Central memory CD8-positive, alpha-beta T cell (primary cell): ENCODE results near the gene BTC.
"Not testable (repeated sequence)": the region's sequence is repeated elsewhere in the genome, so short reads cannot be mapped to it uniquely, and the experiment has no call there.

Experiments used
- ATAC-seq: fragments of 150-1000 bp; cut with Tn5 transposase; replicated peaks from 2 replicates; pipeline ENCODE4 v1.10.0; 2022; ENCODE audit warnings: mild to moderate bottlenecking, moderate FRiP score, moderate number of reproducible peaks; ENCODE audit not compliant: poor library complexity, severe bottlenecking; ENCODE audit errors: extremely low read depth
- DNase-seq, 2 donors: peaks; one replicate each; pipeline ENCODE4 v3.0.0; 2021; ENCODE audit warnings: low spot score in 2 of 2
- H3K27ac Mint-ChIP-seq: one replicate; pipeline ENCODE4 v1.8.0; 2022; ENCODE audit warnings: low read depth, mild to moderate bottlenecking, moderate library complexity, mixed read lengths
- H3K27me3 Mint-ChIP-seq: one replicate; pipeline ENCODE4 v1.8.0; 2022; ENCODE audit warnings: mixed read lengths
- H3K36me3 Mint-ChIP-seq: one replicate; pipeline ENCODE4 v1.8.0; 2022; ENCODE audit warnings: mild to moderate bottlenecking, moderate library complexity, mixed read lengths; ENCODE audit not compliant: insufficient read depth
- H3K4me1 Mint-ChIP-seq: one replicate; pipeline ENCODE4 v1.8.0; 2022; ENCODE audit warnings: mixed read lengths
- H3K4me3 Mint-ChIP-seq: one replicate; pipeline ENCODE4 v1.8.0; 2022; ENCODE audit warnings: mild to moderate bottlenecking, moderate library complexity, mixed read lengths
- H3K9me3 Mint-ChIP-seq: one replicate; pipeline ENCODE4 v1.8.0; 2022; ENCODE audit warnings: mixed read lengths

Gene BTC, protein sequence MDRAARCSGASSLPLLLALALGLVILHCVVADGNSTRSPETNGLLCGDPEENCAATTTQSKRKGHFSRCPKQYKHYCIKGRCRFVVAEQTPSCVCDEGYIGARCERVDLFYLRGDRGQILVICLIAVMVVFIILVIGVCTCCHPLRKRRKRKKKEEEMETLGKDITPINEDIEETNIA

DNA sequence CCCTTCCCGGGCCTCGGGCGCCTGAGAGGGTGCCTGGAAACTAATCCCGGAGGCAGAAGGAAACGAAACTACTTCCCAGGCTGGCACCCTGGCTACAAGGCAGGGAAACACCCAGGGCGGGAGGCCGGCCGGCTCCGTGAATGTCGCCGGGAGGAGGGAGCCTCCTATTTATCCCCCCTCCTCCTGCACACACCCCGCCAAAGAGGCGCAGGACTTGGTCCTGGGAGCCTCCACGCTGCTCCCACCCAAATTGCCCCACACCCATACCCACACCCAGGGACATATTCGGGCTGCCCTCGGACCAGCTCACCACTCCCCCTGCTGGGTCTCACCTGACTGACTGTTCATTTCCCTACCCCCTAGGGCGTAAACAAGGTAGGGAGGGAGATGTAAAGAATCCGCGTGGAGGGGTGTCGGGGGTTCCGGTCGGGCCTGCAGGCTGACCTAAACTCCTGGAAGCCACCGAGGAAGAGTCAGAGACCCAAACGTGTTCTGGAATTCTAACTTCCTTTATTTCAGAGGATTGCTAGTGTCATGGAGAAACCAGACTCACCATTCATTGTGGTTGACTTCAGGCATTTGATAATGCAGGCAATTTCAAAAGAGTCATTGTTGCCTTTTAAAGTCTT, at the start of gene BTC:
Gene BTC, minus strand, starts transcription at position 142 of the 629 bp plus-strand sequence. CDS start 198 bp downstream, outside the sequence.
- no peak for DNase-seq
- no peak for ATAC-seq
- H3K27ac Mint-ChIP-seq, result no peak within 1 kb of the TSS
- H3K27me3 Mint-ChIP-seq, result peaks cover 57% of the 10 kb centered on the region
- H3K36me3 Mint-ChIP-seq, result no peaks in the 10 kb centered on the region
- H3K4me3 Mint-ChIP-seq, result no peak within 1 kb of the TSS
- peaks cover 4% of the 10 kb centered on the region for H3K9me3 Mint-ChIP-seq
- H3K4me1 Mint-ChIP-seq, result no peaks in the 10 kb centered on the region

DNA sequence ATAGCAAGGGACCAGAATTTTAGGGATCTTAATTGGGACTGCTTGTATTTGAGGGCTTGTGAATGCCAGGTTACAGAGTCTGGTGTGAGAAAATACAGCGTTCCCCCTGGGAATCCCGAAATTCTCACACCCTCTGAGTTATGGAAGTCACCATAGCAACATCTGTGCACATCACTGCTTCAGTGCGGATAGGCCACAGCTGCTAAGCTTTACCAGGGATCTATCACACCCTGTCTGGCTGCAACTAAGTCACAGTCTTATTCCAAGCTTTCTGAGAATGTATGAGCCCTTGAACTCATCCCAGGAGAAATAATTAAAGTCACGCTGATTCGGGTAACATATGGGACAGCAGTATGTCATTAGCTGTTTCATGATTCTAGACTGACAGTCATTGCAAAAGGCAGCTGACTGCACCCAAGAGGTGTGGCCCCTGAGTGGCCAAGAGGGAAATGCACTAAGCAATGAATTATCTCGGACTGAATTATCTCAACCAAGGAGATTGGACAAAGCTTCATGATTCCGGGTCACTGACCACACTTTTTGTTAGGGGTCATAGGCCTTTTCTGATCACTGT, 46.7 kb upstream of the BTC start:
- no peaks in the 10 kb centered on the region for H3K36me3 Mint-ChIP-seq
- H3K4me3 Mint-ChIP-seq, result no peak overlapping the region
- DNase-seq (no peak), ATAC-seq (no peak)
- H3K27ac Mint-ChIP-seq, result no peak overlapping the region
- H3K4me1 Mint-ChIP-seq, result no peaks in the 10 kb centered on the region
- no peaks in the 10 kb centered on the region for H3K27me3 Mint-ChIP-seq
- no peaks in the 10 kb centered on the region for H3K9me3 Mint-ChIP-seq

DNA sequence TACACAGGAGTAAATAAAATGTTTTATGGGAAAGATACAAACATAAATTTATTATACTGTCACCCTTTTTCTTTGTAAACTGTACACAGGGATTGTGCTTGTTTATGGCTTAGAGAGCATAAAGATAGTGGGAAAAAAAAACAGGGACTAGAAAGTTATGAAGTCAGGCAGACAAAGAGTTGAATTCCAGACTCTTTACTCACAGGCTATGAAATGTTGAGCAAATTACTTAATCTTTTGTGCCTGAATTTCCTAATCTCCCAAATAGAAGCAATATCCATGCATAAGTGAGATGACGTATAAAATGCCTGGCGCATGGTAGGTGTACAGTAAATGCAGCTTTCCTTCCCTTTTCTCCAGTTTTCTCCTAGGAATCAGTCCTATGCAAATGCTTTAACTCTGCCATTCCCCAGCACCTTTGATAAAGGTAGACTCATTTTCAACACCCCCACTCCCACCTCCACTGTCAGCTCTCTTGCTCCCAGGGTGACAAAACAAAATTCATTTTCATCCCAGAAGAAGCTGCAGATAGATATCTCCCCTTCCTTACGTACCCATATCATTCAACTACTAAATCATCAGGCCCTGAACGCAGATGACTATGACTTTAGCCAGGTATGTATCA, 44.5 kb upstream of the BTC start:
- H3K4me3 Mint-ChIP-seq, result no peak overlapping the region
- DNase-seq, result no peak
- no peaks in the 10 kb centered on the region for H3K36me3 Mint-ChIP-seq
- no peaks in the 10 kb centered on the region for H3K27me3 Mint-ChIP-seq
- ATAC-seq, result no peak
- no peaks in the 10 kb centered on the region for H3K4me1 Mint-ChIP-seq
- no peak overlapping the region for H3K27ac Mint-ChIP-seq
- no peaks in the 10 kb centered on the region for H3K9me3 Mint-ChIP-seq

DNA sequence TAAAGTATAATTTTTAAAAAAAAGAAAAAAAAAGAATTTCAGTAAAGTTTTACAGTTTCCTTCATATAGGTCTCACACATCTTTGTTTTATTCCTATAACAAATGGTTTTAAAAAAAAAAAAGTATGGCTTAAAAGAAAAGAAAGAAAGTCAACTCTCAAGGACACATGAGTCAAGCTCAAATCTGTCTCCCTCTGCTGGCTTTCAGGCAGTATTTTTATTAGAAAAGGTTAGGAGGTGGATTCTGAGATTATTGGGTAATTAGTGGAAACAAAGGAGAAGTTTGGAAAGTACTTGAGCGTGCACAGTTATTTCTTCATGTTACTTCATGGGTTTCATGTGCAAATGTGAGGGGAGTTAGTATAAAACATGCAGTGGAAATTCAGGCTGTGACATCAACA, 36.6 kb upstream of the BTC start:
- Mint-ChIP-seq H3K9me3 (peaks cover 18% of the 10 kb centered on the region), H3K27me3 (no peaks in the 10 kb centered on the region), H3K36me3 (no peaks in the 10 kb centered on the region), H3K4me1 (no peaks in the 10 kb centered on the region), H3K27ac (no peak overlapping the region), H3K4me3 (no peak overlapping the region)
- ATAC-seq (no peak), DNase-seq (no peak)

DNA sequence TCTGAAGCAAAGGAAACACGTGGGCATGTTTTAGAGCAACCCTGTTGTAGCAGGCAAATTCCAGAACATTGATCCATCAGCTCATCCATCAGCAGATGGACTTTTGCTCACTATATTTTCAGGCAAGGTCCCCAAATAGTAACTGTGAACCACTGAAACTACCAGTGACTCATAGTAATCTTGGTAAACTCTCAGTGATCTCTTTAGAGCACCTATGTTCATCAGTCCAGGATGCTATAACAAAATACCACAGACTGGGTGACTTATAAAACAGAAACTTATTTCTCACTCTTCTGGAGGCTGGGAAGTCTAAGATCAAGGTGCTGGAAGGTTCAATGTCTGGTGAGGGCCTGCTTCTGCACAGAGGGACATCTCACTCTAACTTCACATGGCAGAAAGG, 28.9 kb upstream of the BTC start:
- no peaks in the 10 kb centered on the region for H3K27me3 Mint-ChIP-seq
- H3K36me3 Mint-ChIP-seq, result no peaks in the 10 kb centered on the region
- no peaks in the 10 kb centered on the region for H3K4me1 Mint-ChIP-seq
- peaks cover 14% of the 10 kb centered on the region for H3K9me3 Mint-ChIP-seq
- no peak for ATAC-seq
- no peak for DNase-seq
- no peak overlapping the region for H3K4me3 Mint-ChIP-seq
- no peak overlapping the region for H3K27ac Mint-ChIP-seq

DNA sequence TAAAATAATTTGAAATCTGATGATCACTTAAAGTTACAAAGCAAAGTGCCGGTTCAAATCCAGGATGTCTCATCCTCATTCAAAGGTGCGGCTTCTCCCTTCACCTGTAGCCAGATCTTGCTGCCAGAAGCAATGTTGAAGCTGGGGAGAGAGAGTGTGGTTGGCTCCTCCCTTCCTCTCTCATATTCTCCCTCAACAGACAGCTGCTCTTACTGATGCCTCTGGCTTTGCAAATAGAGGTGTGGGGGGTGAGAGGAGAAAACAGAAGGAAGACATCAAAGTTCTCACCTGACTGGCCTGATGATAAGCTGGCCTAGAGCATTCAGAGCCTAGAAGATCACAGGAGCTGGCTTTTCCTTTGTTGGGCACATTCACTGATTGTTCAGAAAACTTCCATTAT, 28.3 kb upstream of the BTC start:
- ATAC-seq (no peak), DNase-seq (no peak)
- no peak overlapping the region for H3K4me3 Mint-ChIP-seq
- H3K4me1 Mint-ChIP-seq, result no peaks in the 10 kb centered on the region
- H3K27ac Mint-ChIP-seq, result no peak overlapping the region
- H3K27me3 Mint-ChIP-seq, result no peaks in the 10 kb centered on the region
- H3K36me3 Mint-ChIP-seq, result no peaks in the 10 kb centered on the region
- H3K9me3 Mint-ChIP-seq, result peaks cover 8% of the 10 kb centered on the region

DNA sequence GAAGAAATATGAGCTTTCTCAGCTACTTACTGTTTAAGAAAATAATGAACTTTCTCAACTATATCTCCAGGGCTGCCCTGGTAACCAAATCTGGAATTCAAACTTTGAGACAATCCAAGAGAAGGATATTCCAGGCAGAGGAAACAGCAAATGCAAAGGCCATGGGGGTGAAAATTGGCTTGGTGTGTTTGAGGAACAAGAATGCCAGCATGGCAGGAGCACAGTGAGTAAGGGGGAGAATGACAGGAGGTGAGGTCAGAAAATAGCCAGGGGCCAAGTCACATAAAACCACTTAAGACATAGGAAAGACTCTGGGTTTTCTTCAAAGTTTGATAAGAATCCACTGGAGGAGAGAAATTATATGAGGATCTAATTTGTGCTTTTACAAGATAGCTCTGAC, 27.2 kb upstream of the BTC start:
- DNase-seq (no peak), ATAC-seq (no peak)
- peak overlapping the region; percentile 2 for H3K27ac Mint-ChIP-seq
- H3K4me3 Mint-ChIP-seq, result no peak overlapping the region
- no peaks in the 10 kb centered on the region for H3K27me3 Mint-ChIP-seq
- no peaks in the 10 kb centered on the region for H3K4me1 Mint-ChIP-seq
- peaks cover 7% of the 10 kb centered on the region for H3K9me3 Mint-ChIP-seq
- H3K36me3 Mint-ChIP-seq, result no peaks in the 10 kb centered on the region

DNA sequence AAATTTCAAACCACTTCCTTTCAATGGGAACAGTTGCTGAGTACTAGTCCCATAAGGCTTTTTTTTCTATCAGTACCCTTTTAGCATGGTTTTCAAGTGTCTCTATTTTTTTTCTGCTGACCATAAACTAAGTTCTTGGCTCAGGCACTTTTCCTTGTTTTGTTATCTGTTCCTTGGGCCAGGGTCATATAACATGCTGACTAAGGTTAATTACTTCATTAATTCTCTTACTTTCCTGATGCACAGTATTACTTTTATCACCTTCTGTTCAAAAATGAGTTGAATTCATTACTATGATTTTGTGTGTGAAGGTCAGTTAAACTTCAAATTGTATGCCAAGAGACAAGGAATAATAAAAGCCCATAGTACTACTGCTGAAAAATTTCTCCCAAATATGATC, 19.7 kb upstream of the BTC start:
- Mint-ChIP-seq H3K36me3 (no peaks in the 10 kb centered on the region), H3K9me3 (peaks cover 12% of the 10 kb centered on the region)
- ATAC-seq, result no peak

DNA sequence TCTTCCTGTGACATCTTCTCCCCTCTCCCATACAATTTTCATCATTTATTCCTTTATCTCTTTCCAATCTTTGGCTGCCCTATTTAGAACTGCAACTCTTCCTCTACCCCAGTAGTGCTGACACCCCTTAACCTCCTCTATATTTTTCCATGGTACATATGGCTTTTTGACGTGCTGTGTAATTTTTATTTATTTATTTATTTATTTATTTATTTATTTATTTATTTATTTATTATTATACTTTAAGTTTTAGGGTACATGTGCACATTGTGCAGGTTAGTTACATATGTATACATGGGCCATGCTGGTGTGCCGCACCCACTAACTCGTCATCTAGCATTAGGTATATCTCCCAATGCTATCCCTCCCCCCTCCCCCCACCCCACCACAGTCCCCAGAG, 17.7 kb upstream of the BTC start:
- H3K4me1 Mint-ChIP-seq, DNase-seq, H3K27me3 Mint-ChIP-seq, ATAC-seq, H3K36me3 Mint-ChIP-seq, H3K27ac Mint-ChIP-seq, H3K4me3 Mint-ChIP-seq: not testable (repeated sequence)
- peaks cover 12% of the 10 kb centered on the region for H3K9me3 Mint-ChIP-seq

More for the DNA sequence above, 19.7 kb upstream of the BTC start:
- Mint-ChIP-seq H3K4me1 (no peaks in the 10 kb centered on the region), H3K27me3 (no peaks in the 10 kb centered on the region), H3K4me3 (no peak overlapping the region), H3K27ac (no peak overlapping the region)
- no peak for DNase-seq

DNA sequence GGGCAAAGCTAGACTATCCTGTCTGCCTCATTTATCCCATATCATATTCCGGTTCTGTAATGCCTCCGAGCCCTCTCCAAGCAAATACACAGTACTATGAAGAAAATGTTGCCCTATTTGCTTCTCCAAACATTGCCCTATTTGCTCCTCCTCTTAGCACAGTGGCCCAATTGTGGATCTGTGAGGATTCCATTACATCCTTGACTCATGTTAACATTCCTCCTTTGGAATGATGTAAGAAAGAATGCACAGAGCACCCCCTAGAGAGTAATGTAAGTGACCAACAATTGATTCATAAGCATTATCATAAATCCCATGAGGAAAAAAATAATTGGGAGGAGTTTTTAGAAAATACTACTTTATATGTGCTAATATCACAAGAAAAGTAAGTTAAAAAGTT, 11.3 kb upstream of the BTC start:
- Mint-ChIP-seq H3K4me1 (no peaks in the 10 kb centered on the region), H3K4me3 (no peak overlapping the region), H3K9me3 (no peaks in the 10 kb centered on the region), H3K36me3 (no peaks in the 10 kb centered on the region), H3K27ac (no peak overlapping the region), H3K27me3 (no peaks in the 10 kb centered on the region)
- no peak for DNase-seq
- ATAC-seq, result no peak

DNA sequence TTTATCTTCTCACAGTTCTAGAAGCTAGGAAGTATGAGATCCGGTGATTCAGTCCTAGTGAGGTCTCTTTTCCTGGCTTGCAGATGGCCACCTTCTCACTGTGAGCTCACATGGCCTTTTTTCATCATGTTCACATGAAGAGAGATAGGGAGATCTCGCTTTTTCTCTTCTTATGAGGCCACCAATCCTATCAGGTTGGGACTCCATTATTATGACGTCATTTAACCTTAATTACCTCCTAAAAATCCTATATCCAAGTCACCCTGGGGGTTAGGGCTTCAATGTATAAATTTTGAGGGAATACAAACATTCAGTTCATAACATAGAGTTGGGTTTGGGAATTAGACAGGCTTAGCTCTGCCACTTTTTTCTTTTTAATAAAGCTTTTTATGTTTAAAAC, 6.0 kb upstream of the BTC start:
- no peak overlapping the region for H3K27ac Mint-ChIP-seq
- H3K36me3 Mint-ChIP-seq, result no peaks in the 10 kb centered on the region
- ATAC-seq (no peak), DNase-seq (no peak)
- no peak overlapping the region for H3K4me3 Mint-ChIP-seq
- no peaks in the 10 kb centered on the region for H3K4me1 Mint-ChIP-seq
- peaks cover 15% of the 10 kb centered on the region for H3K27me3 Mint-ChIP-seq
- H3K9me3 Mint-ChIP-seq, result peaks cover 4% of the 10 kb centered on the region

DNA sequence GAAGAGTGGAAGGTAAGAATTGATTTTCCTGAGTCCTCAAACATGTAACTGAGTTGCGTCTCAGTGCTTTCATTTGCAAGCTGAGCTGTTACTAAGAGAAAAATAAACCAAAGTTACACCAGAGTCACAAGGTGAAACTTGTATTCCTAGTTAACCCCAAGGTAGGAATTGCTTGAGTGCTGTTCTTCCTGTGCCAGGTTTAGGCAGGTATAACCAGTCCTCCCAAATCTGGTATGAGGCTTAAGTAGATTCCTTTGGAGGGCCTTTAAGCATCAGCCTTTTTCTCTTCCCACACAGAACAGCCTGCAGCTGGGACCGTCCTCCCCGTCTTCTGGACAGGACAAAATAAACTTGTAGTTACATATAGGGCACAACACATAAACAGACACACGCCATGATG, 2.3 kb upstream of the BTC start:
- H3K36me3 Mint-ChIP-seq, result no peaks in the 10 kb centered on the region
- H3K4me1 Mint-ChIP-seq, result no peaks in the 10 kb centered on the region
- ATAC-seq, result no peak
- DNase-seq, result no peak
- peaks cover 43% of the 10 kb centered on the region for H3K27me3 Mint-ChIP-seq
- H3K9me3 Mint-ChIP-seq, result peaks cover 4% of the 10 kb centered on the region
- no peak overlapping the region for H3K27ac Mint-ChIP-seq
- H3K4me3 Mint-ChIP-seq, result no peak overlapping the region

DNA sequence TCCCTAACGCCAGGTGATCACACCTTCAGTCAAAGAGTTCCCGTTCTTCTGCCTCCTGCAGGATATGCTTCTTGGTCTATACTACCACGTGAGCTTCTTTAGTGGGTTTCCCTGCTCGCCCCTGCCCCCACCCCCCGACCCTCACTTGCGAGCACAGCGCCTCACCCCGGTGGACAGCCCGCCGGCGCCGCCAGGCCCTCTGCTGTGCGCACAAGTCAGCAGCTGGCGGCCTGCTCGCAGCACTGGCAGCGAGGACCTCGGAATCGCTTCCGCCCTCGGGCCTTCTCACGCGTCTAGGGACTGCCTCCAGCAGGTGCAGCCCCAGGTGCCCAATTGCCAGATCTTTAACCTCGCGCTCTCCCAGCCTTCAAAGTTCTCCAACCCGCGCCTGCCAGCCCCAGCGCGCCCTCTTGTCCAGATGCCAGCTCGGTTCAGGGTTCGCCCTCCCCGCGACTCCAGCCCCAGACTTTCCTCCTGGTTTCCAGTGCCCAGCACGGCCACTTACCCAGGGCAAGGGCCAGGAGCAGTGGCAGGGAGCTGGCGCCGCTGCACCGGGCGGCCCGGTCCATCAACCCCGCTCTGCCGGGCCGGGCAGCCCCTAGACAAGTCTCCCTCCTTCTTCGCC, 454 bp downstream of the BTC start:
- DNase-seq, result no peak
- no peaks in the 10 kb centered on the region for H3K4me1 Mint-ChIP-seq
- peaks cover 4% of the 10 kb centered on the region for H3K9me3 Mint-ChIP-seq
- no peak overlapping the region for H3K27ac Mint-ChIP-seq
- no peaks in the 10 kb centered on the region for H3K36me3 Mint-ChIP-seq
- H3K27me3 Mint-ChIP-seq, result peaks cover 57% of the 10 kb centered on the region
- ATAC-seq, result no peak
- no peak overlapping the region for H3K4me3 Mint-ChIP-seq
